ENCODE data around the gene MOB3A. TPM values are rescaled to one million over a fixed set of nuclear protein-coding genes. Genes with fewer than 3 reads are reported as not detected.

Gene MOB3A
- 14.5 and 31.8 TPM in 2 replicates for total RNA-seq (2011; cell fraction: chromatin; rRNA removed; ENCODE audit: low replicate concordance)
- total RNA-seq (2011; cell fraction: nucleolus; rRNA removed): 13.9 and 14.7 TPM in 2 replicates
- total RNA-seq (2011; cell fraction: nucleoplasm; rRNA removed): 13.0 and 13.8 TPM in 2 replicates
- total RNA-seq (2014; rRNA removed) (6.0 TPM in 2 replicates), total RNA-seq (2014; rRNA removed; fragmentation: Illumina TruSeq; extraction: Trizol) (2.6 and 2.7 TPM in 2 replicates), total RNA-seq (2015; rRNA removed; fragmentation: Illumina TruSeq; extraction: Trizol) (5.4 and 5.8 TPM in 2 replicates), total RNA-seq (2021) (20.5 and 24.1 TPM in 2 replicates), polyA plus RNA-seq (2011; rRNA removed) (10.9 and 24.8 TPM in 2 replicates), polyA plus RNA-seq (2014; fragmentation: Illumina TruSeq; extraction: Trizol) (11.9 and 12.0 TPM in 2 replicates), polyA plus RNA-seq (2014; fragmentation: Nextera tagmentation; extraction: Ambion mirVana) (1 to 10 TPM; 1.1 to 2.2 TPM), polyA plus RNA-seq (2014; rRNA removed) (8.2 and 10.3 TPM in 2 replicates), polyA minus RNA-seq (2011; rRNA and poly(A)+ RNA removed) (10.3 and 10.6 TPM in 2 replicates), Bru-seq, nascent RNA (percentile 56 among the genes with signal in this experiment), BruChase-seq, experiment 1, labeled RNA remaining after a 2-hour chase (percentile 57 among the genes with signal in this experiment), BruChase-seq, experiment 2, labeled RNA remaining after a 6-hour chase (percentile 60 among the genes with signal in this experiment)
- 30.7 and 31.8 TPM in 2 replicates for polyA plus RNA-seq (2011; cell fraction: cytosol; rRNA removed)
- polyA plus RNA-seq (2011; cell fraction: nucleus; rRNA removed): 10.5 and 12.5 TPM in 2 replicates
- polyA plus RNA-seq (2012): 10.9 and 12.9 TPM in 2 replicates
- 26.8 and 37.9 TPM in 2 replicates for polyA minus RNA-seq (2011; cell fraction: cytosol; rRNA and poly(A)+ RNA removed)
- polyA minus RNA-seq (2011; cell fraction: nucleus; rRNA and poly(A)+ RNA removed): 3.9 and 8.2 TPM in 2 replicates
- long read RNA-seq, experiment 1, partial matches to known transcripts: 0 of 37 reads
- long read RNA-seq, experiment 1, other reads (novel, unspliced or antisense): 33 of 37 reads
- long read RNA-seq, experiment 2, transcript MOB3A-201 (5 exons, 3,391 nt): major isoform, 5 of 17 reads
- long read RNA-seq, experiment 2, partial matches to known transcripts: 0 of 17 reads
- long read RNA-seq, experiment 2, other reads (novel, unspliced or antisense): 12 of 17 reads
- long read RNA-seq, experiment 3, partial matches to known transcripts: 0 of 7 reads
- long read RNA-seq, experiment 3, other reads (novel, unspliced or antisense): 2 of 7 reads

DNA sequence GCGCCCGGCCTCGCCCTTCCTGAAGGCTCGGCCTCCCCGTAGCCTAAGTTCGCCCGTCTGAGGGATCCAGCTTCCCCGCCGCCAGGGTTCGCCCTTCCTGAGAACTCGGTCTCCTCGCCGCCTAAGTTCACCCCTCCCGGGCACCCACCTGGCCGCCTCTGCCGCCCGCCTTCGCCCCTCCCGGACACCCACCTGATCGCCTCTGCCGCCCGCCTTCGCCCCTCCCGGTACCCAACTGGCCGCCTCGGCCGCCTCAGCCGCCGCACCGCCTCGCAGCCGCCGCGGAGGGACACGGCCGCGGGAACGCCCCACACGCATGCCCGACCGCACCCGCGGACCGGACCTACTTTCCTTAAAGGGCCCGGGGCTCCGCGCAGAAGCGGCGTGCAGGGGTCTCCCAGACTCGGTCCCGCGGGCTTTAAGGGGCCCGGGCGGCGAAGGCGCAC lies at the start of gene MOB3A:
Gene MOB3A, minus strand, starts transcription at position 293 of the 446 bp plus-strand sequence. CDS start 17,766 bp downstream, outside the sequence.
- BruUV-seq (replicated peaks): no TSS peak
- FAIRE-seq (no peak), ATAC-seq (peak; percentile 74), DNase-seq (ENCODE audit: extremely low read depth in 1 of 4, low spot score in 3 of 4) (peak; percentile 74 to 91 (median 82))
- in situ Hi-C loops (cut with MboI) (no loop called here), intact Hi-C loops (cut with micrococcal nuclease) (no loop called here)
- ChIA-PET POLR2A (interaction anchor here (0.6 to 1.0 kb wide), 4 partner anchors 9 to 54 kb away, joined by 3 to 4 read pairs (median 4); no protein-coding TSS in a partner anchor), CTCF (ENCODE audit: low intra/inter-chr PET ratio) (interaction anchor here (0.6 to 0.7 kb wide), 2 partner anchors 295 to 526 kb away, joined by 3 read pairs; no protein-coding TSS in a partner anchor)
- Histone ChIP-seq H3K9me1 (ENCODE audit: control insufficient read depth, insufficient read depth, low read length) (no peaks in the 10 kb centered on the region), H3K4me3 (peak within 1 kb of the TSS; percentile 97), H3K9ac (ENCODE audit: insufficient read depth in 1 of 2, low read depth in 2 of 2, low read length in 2 of 2) (peak within 1 kb of the TSS; percentile 77 to 94), H3K4me2 (ENCODE audit: insufficient read depth, low read length) (peak within 1 kb of the TSS; percentile 91), H3K4me1 (replicated peaks in 1 of 2; ENCODE audit: control insufficient read depth in 2 of 2, insufficient read depth in 2 of 2, low read length in 2 of 2) (peaks cover 6 to 59% of the 10 kb centered on the region in 2 experiments; a peak in 4 of 5 replicates), H3K9me3 (replicated peaks; ENCODE audit: control insufficient read depth, insufficient read depth, low read depth, low read length) (no peaks in the 10 kb centered on the region), H3K27ac (ENCODE audit: extremely low read depth, low read depth, low read length) (peak within 1 kb of the TSS; percentile 88), H3K36me3 (ENCODE audit: control insufficient read depth, insufficient read depth, low read length) (peaks cover 22% of the 10 kb centered on the region; the same call in 2 of the 3 replicates), H3K27me3 (ENCODE audit: control insufficient read depth in 2 of 2, insufficient read depth in 2 of 2, low read length in 2 of 2) (no peaks in the 10 kb centered on the region), H2AFZ (ENCODE audit: low read depth, low read length) (peak within 1 kb of the TSS; percentile 97), H4K20me1 (replicated peaks; ENCODE audit: control insufficient read depth, insufficient read depth, low read length) (no peaks in the 10 kb centered on the region), H3K79me2 (ENCODE audit: control insufficient read depth, insufficient read depth, low read length) (peaks cover 27% of the 10 kb centered on the region)
- WGBS (ENCODE audit: insufficient coverage, low coverage, missing lambda C conversion rate): 2% methylated on average over 36 of the region's 56 CpGs
- peak; percentile 96 for TF ChIP-seq KAT7 (CRISPR knock-in tag; IDR thresholded peaks at IDR 0.05; ENCODE audit: borderline replicate concordance)
- TF ChIP-seq KLF6 (CRISPR knock-in tag; IDR thresholded peaks at IDR 0.05; ENCODE audit: borderline replicate concordance): peak; percentile 44; the same call in 1 of the 2 replicates
- 0 out of 2 replicates have a peak, but pooled peaks have one; percentile 25 for TF ChIP-seq FOSL1 (tag; conservative IDR thresholded peaks at IDR 0.05)
- 0 out of 2 replicates have a peak, but pooled peaks have one; percentile 27 for TF ChIP-seq ZNF764 (CRISPR knock-in tag; IDR thresholded peaks at IDR 0.05; ENCODE audit: low read depth)
- TF ChIP-seq DMBX1 (CRISPR knock-in tag; IDR thresholded peaks at IDR 0.05; ENCODE audit: borderline replicate concordance): peak; percentile 34; the same call in 1 of the 2 replicates
- peak; percentile 63 for TF ChIP-seq C11orf30 (IDR thresholded peaks at IDR 0.05; ENCODE audit: low read depth)
- TF ChIP-seq SFPQ (IDR thresholded peaks at IDR 0.05; ENCODE audit: low read depth, low read length): no peak
- peak in 1 of 2 experiments; percentile 78; a peak in 2 of 4 replicates for TF ChIP-seq NONO (IDR thresholded peaks at IDR 0.05; ENCODE audit: low read depth in 2 of 2, low read length in 1 of 2)
- peak; percentile 85 for TF ChIP-seq ATF7 (IDR thresholded peaks at IDR 0.05)
- peak; percentile 67; the same call in 1 of the 2 replicates for TF ChIP-seq RUNX1 (IDR thresholded peaks at IDR 0.05; ENCODE audit: low read depth)
- no peak for TF ChIP-seq LEF1 (IDR thresholded peaks at IDR 0.05)
- peak; percentile 64; the same call in 1 of the 2 replicates for TF ChIP-seq ETV1 (tag; conservative IDR thresholded peaks at IDR 0.05; ENCODE audit: low read depth)
- peak; percentile 96 for TF ChIP-seq SP1 (CRISPR knock-in tag; IDR thresholded peaks at IDR 0.05)
- 0 out of 2 replicates have a peak, but pooled peaks have one; percentile 81 for TF ChIP-seq RBM14 (IDR thresholded peaks at IDR 0.05; ENCODE audit: borderline replicate concordance, insufficient read depth, low read depth, low read length)
- TF ChIP-seq SMAD4 (CRISPR knock-in tag; conservative IDR thresholded peaks at IDR 0.05): peak; percentile 96

Data from K562 (cell line).